SKM-1 treated with dmso at 0.1 percent for 144 hours (cell line): ENCODE data around the gene NUDT14.

Source experiments
- DNase-seq: peaks from one replicate; lab custom pipeline; 2025; ENCODE audit not compliant: unreplicated experiment; lab: John Stamatoyannopoulos, UW

NUDT14 gene

GRCh38 chr14:105199093-105199492 is 18.0 kb upstream of the NUDT14 start:
- no peak for DNase-seq

GRCh38 chr14:105198588-105198987 is 17.5 kb upstream of the NUDT14 start:
- no peak for DNase-seq

GRCh38 chr14:105197211-105197641 is 16.1 kb upstream of the NUDT14 start:
- no peak for DNase-seq

GRCh38 chr14:105196265-105196960 is 15.3 kb upstream of the NUDT14 start:
- DNase-seq, result no peak

DNA sequence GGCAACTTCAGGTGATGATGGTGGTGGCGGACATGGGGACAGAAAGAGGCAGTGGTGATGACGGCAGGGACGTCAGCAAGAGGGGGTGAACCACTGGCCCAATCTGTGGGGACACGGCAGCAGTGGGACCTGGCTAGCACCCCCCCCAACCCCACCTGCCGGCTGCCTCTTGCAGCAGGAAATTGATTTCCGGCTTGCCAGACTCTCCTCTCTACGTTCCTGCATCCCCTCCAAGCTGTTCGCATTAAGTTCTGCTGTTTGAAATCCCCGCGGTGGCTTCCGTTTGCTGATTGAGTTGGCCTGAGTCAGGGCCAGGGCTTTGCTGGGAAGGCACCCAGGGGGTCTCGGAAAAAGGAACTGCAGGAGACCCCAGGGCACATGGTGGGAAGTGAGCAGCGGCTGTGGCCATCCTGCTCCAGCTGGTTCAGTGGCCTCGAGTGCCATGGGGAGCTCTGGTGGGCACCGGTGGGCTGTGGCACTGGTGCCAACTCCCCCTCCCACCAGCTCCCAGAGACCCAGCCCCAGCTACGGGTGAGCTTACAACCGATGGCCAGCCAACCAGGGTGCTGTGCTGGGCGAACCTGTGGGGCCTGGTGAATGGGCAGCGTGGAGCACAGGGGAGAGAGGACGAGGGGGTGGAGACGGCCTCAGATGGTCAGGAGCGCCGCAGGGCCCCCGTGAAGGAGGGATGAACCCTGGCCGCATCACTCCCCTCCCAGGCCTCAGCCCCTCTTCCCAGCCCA is 14.6 kb upstream of the NUDT14 start:
- DNase-seq, result no peak

GRCh38 chr14:105195051-105195450 is 13.9 kb upstream of the NUDT14 start:
- no peak for DNase-seq

DNA sequence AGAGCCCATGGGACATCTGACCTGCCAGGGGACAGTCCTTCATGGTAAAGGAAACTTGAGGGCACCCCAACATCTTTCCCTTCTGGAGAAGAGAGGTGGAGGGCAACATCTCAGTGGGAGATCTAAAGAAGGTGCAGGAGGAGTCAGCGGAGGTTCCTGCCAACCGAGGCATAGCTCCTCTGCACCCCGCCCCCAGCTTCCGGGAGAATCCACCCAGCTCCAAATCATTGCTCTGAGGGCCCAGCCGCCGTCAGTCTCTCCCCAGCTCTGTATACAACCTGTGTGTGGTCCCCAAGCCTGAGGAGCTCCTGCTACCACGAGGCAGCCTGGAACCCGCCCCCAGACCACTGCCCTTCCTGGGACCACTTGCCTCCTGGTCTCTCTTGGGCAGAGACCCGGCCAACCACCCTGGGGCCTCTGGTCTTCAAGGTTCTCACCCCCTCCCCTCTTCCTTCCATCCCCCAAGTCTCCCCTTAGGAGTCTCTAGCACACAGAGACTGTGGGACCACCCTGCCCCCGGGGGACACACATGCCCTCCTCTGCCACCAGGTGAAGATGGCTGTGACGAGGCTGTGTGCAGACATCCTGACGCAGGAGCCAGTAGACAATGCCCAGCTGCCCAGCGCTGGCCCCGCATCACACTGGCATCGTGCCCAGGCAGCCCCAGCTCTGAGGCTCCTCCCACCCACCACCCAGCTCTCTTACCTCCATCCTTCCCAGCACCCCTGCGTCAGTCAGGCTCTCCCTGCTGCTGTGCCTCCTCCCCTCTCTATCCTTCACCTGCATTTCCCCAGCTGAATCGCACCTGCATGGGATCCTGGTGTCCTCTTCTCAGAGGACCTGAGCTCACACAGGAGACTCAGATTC is 13.0 kb upstream of the NUDT14 start:
- no peak for DNase-seq

- DNase-seq, result no peak
These were observed 12.0 kb upstream of the NUDT14 start for GRCh38 chr14:105192866-105193731.

DNA sequence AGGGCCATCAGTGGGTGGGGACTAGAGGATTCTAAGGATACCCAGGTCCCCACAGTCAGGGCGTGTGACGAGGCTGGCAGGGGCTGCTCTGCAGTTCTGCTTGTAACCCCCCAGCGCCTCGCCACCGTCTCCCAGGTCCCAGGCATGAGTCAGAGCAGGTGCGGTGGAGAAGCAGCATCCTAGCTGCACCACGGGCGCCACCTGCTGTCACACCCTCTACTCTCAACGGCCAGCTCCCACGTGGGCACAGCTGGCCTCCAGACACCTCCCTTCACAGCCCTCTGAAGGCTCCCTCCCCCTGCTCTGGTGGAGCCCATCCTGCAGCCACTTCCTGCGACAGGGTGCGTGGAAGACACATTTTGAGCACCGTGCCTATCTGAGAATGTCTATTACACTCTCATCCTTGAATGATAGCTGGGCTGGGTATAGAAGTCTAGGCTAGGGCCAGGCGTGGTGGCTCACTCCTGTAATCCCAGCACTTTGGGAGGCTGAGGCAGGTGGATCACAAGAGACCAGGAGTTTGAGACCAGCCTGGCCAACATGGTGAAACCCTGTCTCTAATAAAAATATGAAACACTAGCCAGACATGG is 6.9 kb upstream of the NUDT14 start:
- DNase-seq, result no peak

GRCh38 chr14:105187116-105187515 is 6.0 kb upstream of the NUDT14 start:
- DNase-seq, result no peak

GRCh38 chr14:105185973-105186372 is 4.9 kb upstream of the NUDT14 start:
- DNase-seq, result no peak

GRCh38 chr14:105185001-105185400 is 3.9 kb upstream of the NUDT14 start:
- DNase-seq, result no peak

DNA sequence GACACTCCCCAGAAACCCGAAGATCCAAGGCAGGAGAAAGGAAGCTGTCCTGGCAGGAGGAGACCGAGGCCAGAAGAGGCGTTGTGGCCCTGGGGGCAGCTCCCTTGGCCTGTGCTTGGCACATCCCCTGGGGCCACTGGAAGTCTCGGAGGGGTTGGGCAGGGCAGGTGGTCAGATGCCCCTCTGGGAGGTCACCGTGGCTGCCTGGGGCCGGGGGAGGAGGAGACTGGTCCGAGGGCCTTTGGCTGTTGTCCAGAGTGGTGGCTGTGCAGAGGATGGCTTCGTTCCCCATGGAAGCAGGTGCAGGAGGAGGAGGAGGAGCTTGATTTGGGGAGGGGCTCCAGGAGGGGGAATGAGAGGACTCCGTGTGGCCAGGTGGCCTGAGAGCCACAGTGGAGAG is 3.3 kb upstream of the NUDT14 start:
- no peak for DNase-seq

DNA sequence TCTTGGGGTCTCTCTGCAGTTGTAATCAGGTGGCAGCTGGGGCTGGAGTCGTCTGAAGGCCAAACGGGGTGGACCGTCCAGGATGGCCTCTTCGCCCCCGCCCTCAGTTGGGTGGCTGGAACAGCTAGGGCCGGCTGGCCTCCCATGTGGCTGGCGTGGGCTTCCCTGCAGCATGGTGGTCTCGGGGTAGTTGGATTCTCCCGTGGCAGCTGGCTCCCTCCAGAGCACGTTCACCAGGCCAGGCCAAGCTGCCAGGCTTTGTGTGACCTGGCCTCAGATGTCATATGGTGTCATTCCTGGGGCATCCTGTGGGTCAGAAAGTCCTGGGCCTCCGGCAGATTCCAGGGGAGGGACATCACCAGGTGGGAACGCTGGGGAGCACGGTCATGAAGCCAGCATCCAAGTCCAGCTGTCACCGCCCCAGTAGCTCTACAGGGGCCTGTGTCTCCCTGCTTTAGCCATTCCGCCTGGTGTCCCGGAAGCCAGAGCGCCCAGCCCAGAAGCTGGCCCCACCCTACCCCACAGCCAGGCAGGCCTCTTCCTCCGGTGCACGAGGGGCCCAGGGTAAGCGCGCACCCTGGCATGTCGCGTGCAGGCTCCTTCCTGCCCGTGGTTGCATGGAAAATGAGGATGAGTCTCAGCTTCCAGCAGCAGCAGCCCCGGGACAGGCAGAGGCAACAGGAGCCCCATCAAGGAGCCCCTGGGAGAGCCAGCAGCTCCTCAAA is 1.3 kb upstream of the NUDT14 start:
- no peak for DNase-seq

- no peak for DNase-seq
These were observed 610 bp upstream of the NUDT14 start for GRCh38 chr14:105181549-105182295.

DNA sequence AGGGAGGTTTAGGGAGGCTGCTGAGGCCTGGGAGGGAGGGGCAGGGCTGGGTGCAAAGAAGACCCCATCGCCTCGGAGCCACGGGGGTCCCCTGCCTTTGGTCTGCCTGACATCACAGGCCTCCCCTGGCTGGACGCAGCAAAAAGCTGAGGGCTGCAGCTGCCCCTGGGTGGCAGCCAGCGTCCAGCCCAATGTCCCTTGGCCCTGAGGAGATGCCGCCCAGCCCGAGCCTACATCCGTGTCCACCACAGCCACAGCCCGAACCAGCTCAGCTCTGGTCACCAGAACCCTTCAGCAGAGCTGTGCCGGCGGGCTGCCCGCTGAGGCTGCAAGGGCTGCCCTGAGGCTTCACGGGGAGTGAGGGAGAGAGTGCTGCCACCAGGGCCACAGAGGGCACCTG is 1.9 kb downstream of the NUDT14 start:
- DNase-seq, result no peak

GRCh38 chr14:105178868-105179140 is 2.3 kb downstream of the NUDT14 start:
- DNase-seq, result no peak

DNA sequence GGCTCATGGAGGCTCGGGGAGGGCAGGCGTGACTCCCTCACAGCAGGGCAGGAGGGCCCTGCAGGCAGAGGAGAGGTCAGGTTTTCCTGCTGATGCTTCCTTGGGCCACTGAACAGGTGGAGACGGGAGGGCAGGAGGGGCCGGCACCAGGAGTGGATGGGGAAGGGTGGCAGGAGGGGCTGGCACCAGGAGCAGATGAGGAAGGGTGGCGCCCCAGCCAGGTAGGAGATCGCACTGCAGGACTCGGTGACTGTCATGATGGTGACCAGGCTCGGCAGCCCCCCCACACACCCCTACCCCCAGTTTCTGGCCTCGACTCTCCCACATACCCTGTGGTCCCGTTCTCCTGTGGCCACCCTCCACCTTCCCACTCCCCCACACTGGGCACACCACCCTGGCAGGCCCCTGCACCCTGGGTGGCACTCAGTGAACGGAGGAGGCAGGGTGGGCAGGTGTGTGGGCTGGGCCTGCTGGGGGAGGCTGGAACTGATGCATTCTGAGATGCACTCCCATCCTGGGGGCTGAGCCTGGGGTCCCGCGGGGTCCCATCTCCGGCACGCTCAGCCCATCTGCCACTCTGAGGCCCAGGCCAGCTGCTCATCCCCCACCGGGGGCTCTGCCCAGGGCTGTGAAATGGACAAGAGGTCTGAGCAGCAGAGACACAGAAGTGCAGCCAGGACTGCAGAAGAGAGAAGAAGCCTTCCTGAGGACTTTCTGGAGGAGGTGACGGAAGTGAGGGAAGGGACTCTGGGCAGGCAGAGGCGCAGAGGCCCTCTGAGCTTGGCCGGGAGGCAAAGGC is 2.8 kb downstream of the NUDT14 start:
- no peak for DNase-seq
